ENCODE results near the gene CXCL10.
A peak's percentile ranks its signal among the peaks of the same experiment; 100 is the strongest.

Gene CXCL10

DNA sequence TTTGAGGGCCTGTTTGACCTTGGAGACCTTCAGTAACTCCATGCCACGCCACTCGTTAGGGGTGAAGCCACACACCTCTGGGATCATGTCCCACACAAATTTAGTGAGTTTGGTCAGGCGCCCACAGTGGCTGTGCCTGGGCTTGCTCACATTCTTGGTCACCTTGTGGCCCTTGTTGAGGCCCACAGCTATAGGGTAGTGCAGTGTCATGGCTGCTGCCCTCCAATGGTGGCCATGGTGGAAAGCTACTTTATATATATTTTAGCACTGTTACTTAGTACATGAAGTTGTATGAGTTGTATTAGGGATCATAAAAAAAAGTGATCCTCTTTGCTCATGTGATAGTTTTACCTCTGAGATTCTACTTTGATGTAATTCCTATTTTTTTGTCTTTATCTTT is 13.6 kb upstream of the CXCL10 start:
- TF ChIP-seq, protein P1, sequence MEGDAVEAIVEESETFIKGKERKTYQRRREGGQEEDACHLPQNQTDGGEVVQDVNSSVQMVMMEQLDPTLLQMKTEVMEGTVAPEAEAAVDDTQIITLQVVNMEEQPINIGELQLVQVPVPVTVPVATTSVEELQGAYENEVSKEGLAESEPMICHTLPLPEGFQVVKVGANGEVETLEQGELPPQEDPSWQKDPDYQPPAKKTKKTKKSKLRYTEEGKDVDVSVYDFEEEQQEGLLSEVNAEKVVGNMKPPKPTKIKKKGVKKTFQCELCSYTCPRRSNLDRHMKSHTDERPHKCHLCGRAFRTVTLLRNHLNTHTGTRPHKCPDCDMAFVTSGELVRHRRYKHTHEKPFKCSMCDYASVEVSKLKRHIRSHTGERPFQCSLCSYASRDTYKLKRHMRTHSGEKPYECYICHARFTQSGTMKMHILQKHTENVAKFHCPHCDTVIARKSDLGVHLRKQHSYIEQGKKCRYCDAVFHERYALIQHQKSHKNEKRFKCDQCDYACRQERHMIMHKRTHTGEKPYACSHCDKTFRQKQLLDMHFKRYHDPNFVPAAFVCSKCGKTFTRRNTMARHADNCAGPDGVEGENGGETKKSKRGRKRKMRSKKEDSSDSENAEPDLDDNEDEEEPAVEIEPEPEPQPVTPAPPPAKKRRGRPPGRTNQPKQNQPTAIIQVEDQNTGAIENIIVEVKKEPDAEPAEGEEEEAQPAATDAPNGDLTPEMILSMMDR (IDR thresholded peaks at IDR 0.05; ENCODE audit: control insufficient read depth, extremely low read depth, insufficient read depth), result no peak
- no peak overlapping the region for H3K4me3 ChIP-seq (ENCODE audit: low read depth, low read length)
- no peak for DNase-seq (ENCODE audit: low read depth)

DNA sequence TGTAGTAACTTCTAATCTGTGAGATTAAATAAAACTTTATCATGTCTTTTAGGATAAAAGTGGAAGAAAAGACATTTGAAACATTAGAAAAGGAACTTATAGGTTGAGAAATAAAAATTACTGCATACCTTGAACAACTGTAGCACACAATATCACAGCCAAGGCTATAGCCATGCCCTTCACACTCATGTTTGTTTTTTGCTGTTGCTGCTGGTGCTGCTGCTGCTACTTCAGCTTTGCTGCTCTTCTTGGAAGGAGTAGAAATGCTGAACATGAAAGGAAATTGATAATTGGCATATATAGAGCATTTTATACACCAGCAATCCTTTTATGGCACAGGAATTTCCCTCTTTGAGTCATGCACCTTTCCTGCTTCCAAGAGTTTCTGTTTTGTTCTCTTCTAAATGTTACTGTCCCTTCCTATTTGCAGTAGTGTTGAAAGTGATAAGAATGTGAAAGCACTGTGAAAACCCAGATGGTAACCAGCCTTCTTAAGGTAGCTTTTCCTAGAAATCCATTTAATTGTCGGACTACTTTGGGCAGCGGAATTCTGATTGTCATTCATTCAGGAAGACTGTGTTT is 12.6 kb upstream of the CXCL10 start, which contains the start of gene CXCL11:
CXCL11 (minus strand) TSS at position 272 of the 582 bp plus-strand sequence; CDS start at position 189, 83 bp downstream.
- H3K4me3 ChIP-seq (ENCODE audit: low read depth, low read length), result no peak within 1 kb of the TSS
- no peak for DNase-seq (ENCODE audit: low read depth)
- TF ChIP-seq, protein P1 (IDR thresholded peaks at IDR 0.05; ENCODE audit: control insufficient read depth, extremely low read depth, insufficient read depth), result no peak

DNA sequence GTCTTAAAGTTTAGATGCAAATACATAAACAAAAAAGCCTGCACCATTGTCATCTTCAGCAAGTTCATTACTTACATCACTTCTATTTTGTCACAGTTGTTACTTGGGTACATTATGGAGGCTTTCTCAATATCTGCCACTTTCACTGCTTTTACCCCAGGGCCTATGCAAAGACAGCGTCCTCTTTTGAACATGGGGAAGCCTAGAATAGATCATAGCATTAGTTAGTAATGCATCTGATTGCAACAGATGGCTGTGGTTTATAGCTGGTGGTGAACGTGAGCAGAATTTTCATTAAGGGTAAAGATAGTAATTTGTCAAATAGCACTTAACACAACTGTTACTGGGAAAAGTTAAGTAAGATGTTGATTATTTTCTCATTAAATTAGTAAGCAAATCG is 11.8 kb upstream of the CXCL10 start:
- no peak for DNase-seq (ENCODE audit: low read depth)
- TF ChIP-seq, protein P1 (IDR thresholded peaks at IDR 0.05; ENCODE audit: control insufficient read depth, extremely low read depth, insufficient read depth), result no peak
- H3K4me3 ChIP-seq (ENCODE audit: low read depth, low read length), result no peak overlapping the region

DNA sequence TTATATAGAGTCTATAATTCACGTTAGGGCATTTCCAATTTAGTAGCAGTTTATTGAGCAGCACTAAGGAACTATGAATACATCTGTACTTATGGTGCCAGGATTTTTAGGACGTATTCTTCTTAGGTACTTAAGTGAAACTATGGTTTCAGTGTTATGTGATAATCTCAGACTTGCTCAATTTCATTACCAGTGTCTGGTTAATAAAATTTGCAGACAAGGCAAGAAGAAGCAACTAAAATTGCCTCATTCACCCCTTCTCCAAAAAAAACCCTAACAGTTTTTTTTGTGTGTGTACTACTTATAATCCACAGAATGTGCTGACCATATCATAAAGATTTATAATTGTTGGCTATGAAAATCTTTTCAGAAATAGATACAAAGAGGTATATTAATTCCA is 6.0 kb upstream of the CXCL10 start:
- TF ChIP-seq, protein P1 (IDR thresholded peaks at IDR 0.05; ENCODE audit: control insufficient read depth, extremely low read depth, insufficient read depth), result no peak
- no peak overlapping the region for H3K4me3 ChIP-seq (ENCODE audit: low read depth, low read length)
- DNase-seq (ENCODE audit: low read depth), result no peak

DNA sequence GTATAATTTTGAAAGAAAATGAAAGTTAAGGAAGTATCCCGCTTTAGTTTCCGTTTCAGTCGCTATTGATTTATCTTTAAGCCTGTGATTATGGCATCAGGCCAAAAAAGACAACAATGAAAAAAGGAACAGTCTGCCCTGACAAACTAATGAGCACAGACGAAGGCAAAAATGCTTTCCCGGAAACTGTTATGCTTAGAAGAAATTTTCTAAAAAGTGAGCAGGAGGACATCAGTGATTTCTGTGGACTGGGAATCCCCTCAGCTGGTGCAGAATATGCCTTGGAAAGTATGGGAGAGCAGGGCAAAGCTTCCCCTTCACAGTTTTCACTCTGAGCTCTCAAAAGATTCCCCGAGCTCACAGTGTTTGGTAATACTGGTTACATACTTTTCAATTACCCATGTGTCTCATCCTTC is 5.1 kb upstream of the CXCL10 start:
- TF ChIP-seq, protein P1 (IDR thresholded peaks at IDR 0.05; ENCODE audit: control insufficient read depth, extremely low read depth, insufficient read depth), result no peak
- peak overlapping the region; percentile 17; the same call in 1 of the 2 replicates for H3K4me3 ChIP-seq (ENCODE audit: low read depth, low read length)
- DNase-seq (ENCODE audit: low read depth), result no peak

DNA sequence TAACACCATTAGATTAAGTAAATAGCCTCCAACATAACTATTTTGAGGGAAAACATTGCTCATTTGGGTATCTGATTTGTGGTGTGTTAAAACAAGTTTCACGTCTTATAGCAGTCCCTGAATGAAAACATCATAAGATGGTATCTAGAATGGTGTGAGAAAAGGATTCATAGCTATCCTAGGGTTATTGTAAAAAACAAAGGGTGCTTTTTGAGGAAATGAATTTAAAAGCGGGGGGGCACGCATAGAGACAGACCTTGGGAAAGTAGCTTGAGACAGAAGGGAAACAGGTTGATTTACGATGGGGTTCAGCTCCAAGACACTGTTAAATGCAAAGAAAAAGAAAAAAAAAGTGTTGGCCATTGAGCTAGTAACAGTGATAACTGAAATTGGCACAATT is 768 bp upstream of the CXCL10 start:
- H3K4me3 ChIP-seq (ENCODE audit: low read depth, low read length), result no peak overlapping the region
- TF ChIP-seq, protein P1 (IDR thresholded peaks at IDR 0.05; ENCODE audit: control insufficient read depth, extremely low read depth, insufficient read depth), result no peak
- no peak for DNase-seq (ENCODE audit: low read depth)

DNA sequence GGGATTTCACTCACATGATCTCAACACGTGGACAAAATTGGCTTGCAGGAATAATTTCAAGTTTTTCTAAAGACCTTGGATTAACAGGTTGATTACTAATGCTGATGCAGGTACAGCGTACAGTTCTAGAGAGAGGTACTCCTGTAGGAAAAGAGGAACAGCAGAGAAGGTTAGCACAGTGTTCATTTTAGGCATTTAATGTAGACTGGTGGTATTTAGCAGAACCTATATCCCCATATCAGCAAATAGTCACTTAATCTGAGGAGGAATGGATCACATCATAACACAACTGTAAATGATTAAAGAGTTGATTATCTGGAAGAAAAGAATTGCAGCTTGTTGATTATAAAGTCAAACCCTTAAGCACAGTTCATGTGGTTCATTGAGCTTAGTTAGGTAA is 620 bp downstream of the CXCL10 start:
- no peak for DNase-seq (ENCODE audit: low read depth)
- H3K4me3 ChIP-seq (ENCODE audit: low read depth, low read length), result no peak overlapping the region
- TF ChIP-seq, protein P1 (IDR thresholded peaks at IDR 0.05; ENCODE audit: control insufficient read depth, extremely low read depth, insufficient read depth), result no peak

All from LNCaP clone FGC (cell line).